Breast epithelium (tissue), 4 donors: Measurements from ENCODE around the gene EFTUD2. TPM values are rescaled to one million over a fixed set of nuclear protein-coding genes. Genes with fewer than 3 reads are reported as not detected.
A peak's percentile ranks its signal among the peaks of the same experiment; 100 is the strongest.

Experiments
- DNase-seq, 2 donors: peaks; one replicate each; pipeline ENCODE4 v3.0.0-alpha.2; 2019; ENCODE audit warnings: low spot score in 2 of 2
- H3K27ac ChIP-seq, 2 donors: fragments of 200-600 bp; sonication (generic) in 1 of 2; one replicate each; pipeline ENCODE4 v1.5.1; 2016 to 2019; ENCODE audit warnings: mild to moderate bottlenecking in 1 of 2
- H3K27me3 ChIP-seq, 2 donors: fragments of 200-600 bp; sonication (generic) in 1 of 2; one replicate each; pipeline versions ENCODE4 v1.5.1 to v1.6.0; 2017 to 2019; ENCODE audit warnings: control low read depth in 1 of 2, mild to moderate bottlenecking in 1 of 2
- H3K36me3 ChIP-seq: fragments of 200-600 bp; one replicate; pipeline ENCODE4 v1.5.1; 2019
- H3K4me1 ChIP-seq, 2 donors: fragments of 200-600 bp; sonication (generic); one replicate each; pipeline ENCODE4 v1.5.1; 2016 to 2019; ENCODE audit warnings: control low read depth in 1 of 2
- H3K4me3 ChIP-seq, 3 donors: fragments of 200-600 bp; sonication (generic); 1 replicate in 2 of 3; 2 replicates in 1 of 3; pipeline ENCODE4 v1.5.1; 2016 to 2019; ENCODE audit warnings: mild to moderate bottlenecking in 3 of 3, moderate library complexity in 2 of 3
- H3K9me3 ChIP-seq, 2 donors: fragments of 200-600 bp; sonication (generic) in 1 of 2; one replicate each; pipeline ENCODE4 v1.5.1; 2016 to 2019; ENCODE audit warnings: control low read depth in 1 of 2
- POLR2A ChIP-seq: fragments of 450-650 bp; IDR thresholded peaks from one replicate; pipeline ENCODE4 v1.6.1; 2016; ENCODE audit warnings: antibody characterized with exemption, mild to moderate bottlenecking, moderate library complexity
- POLR2AphosphoS5 ChIP-seq, 3 donors: sonication (generic); formaldehyde crosslinking; IDR thresholded peaks; one replicate each; pipeline ENCODE4 v1.6.1; 2017; ENCODE audit warnings: antibody characterized with exemption in 3 of 3
- intact Hi-C: fragments of 100-400 bp; cut with DNase I; formaldehyde crosslinking; loops from one replicate; pipeline ENCODE4 v1.15.1; 2023; ENCODE audit warnings: low total_unique reads
- total RNA-seq, 3 donors: library from RNA; depleted of rRNA; stranded (reverse); fragments of >200 nt; gene quantifications; one replicate each; pipeline ENCODE4 v1.1.0, GENCODE V29; 2016
- TF ChIP-seq, protein P1 (sequence below), 3 donors: fragments of 450-650 bp; IDR thresholded peaks; one replicate each; pipeline ENCODE4 v1.5.1; 2016 to 2017; ENCODE audit warnings: antibody characterized with exemption in 3 of 3, mild to moderate bottlenecking in 3 of 3, moderate library complexity in 3 of 3

The EFTUD2 gene
- total RNA-seq, 3 donors from 2014 or later: 58.1 to 71.4 (median 60.0) TPM

DNA sequence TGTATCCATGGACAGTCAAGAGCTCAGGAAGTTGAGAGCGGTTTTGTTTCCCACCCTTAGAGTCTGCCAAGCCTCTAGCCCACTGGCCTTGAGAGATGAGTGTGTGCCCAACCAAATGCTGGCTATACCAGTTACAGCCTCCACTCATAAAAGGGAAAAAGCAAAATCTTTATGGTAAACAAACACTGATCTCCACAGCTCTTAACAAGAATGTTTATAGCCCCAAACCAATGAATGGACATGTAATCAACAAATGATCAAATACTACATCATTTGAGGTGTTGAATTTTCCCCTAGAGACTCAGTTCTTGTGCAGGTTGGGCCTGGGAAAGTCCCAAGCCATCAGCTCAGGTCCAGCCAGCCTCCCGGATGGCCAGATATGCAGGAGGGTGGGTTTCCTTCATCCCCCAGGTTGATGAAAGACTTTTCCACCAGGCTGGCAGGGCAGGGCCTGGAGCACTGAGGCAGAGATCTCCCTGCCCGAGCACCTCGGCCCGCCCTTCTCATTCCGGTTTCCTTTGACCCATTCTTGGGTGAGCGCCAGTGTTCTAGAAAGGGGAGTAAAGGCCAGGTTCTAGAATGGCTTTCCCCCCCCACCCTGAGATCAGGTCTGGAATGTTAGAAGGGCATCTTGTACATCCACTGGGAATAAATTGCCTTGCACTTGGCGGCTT, 3.9 kb upstream of the EFTUD2 start:
- no peaks in the 10 kb centered on the region for H3K27me3 ChIP-seq
- H3K4me3 ChIP-seq: no peak overlapping the region
- no peak for DNase-seq
- no peak overlapping the region for H3K27ac ChIP-seq
- no peaks in the 10 kb centered on the region for H3K4me1 ChIP-seq
- no peaks in the 10 kb centered on the region for H3K9me3 ChIP-seq
- intact Hi-C loops: no loop called here
- TF ChIP-seq POLR2A: no peak
- TF ChIP-seq, protein P1, sequence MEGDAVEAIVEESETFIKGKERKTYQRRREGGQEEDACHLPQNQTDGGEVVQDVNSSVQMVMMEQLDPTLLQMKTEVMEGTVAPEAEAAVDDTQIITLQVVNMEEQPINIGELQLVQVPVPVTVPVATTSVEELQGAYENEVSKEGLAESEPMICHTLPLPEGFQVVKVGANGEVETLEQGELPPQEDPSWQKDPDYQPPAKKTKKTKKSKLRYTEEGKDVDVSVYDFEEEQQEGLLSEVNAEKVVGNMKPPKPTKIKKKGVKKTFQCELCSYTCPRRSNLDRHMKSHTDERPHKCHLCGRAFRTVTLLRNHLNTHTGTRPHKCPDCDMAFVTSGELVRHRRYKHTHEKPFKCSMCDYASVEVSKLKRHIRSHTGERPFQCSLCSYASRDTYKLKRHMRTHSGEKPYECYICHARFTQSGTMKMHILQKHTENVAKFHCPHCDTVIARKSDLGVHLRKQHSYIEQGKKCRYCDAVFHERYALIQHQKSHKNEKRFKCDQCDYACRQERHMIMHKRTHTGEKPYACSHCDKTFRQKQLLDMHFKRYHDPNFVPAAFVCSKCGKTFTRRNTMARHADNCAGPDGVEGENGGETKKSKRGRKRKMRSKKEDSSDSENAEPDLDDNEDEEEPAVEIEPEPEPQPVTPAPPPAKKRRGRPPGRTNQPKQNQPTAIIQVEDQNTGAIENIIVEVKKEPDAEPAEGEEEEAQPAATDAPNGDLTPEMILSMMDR (IDR thresholded peaks at IDR 0.05): no peak
- TF ChIP-seq POLR2AphosphoS5 (IDR thresholded peaks at IDR 0.05): no peak
- H3K36me3 ChIP-seq: no peaks in the 10 kb centered on the region

DNA sequence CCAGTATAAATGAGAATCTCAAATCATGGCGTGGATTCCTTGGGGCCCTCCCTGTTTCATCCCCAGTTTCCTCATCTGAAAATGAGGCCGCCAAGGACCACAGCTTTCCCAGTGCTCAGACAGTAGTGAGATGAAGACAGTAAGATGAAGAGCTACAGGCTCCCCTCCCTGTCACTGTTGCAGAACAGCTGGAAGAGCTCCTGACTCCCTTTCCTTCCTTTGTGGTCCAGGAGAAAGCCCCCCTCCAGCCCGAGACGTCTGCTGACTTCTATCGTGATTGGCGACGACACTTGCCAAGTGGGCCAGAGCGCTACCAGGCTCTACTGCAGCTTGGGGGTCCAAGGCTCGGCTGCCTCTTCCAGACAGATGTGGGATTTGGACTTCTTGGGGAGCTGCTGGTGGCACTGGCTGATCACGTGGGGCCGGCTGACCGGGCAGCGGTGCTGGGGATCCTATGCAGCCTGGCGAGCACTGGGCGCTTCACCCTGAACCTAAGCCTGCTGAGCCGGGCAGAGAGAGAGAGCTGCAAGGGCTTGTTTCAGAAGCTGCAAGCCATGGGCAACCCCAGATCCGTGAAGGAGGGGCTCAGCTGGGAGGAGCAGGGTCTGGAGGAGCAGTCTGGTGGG, 3.0 kb upstream of the EFTUD2 start:
- DNase-seq: no peak
- TF ChIP-seq, protein P1 (IDR thresholded peaks at IDR 0.05): no peak
- TF ChIP-seq POLR2A: no peak
- no peak for TF ChIP-seq POLR2AphosphoS5 (IDR thresholded peaks at IDR 0.05)
- intact Hi-C loops: no loop called here
- Histone ChIP-seq H3K36me3 (no peaks in the 10 kb centered on the region), H3K9me3 (no peaks in the 10 kb centered on the region), H3K4me1 (no peaks in the 10 kb centered on the region), H3K4me3 (no peak overlapping the region), H3K27ac (peak overlapping the region; percentile 27 to 99), H3K27me3 (no peaks in the 10 kb centered on the region)

DNA sequence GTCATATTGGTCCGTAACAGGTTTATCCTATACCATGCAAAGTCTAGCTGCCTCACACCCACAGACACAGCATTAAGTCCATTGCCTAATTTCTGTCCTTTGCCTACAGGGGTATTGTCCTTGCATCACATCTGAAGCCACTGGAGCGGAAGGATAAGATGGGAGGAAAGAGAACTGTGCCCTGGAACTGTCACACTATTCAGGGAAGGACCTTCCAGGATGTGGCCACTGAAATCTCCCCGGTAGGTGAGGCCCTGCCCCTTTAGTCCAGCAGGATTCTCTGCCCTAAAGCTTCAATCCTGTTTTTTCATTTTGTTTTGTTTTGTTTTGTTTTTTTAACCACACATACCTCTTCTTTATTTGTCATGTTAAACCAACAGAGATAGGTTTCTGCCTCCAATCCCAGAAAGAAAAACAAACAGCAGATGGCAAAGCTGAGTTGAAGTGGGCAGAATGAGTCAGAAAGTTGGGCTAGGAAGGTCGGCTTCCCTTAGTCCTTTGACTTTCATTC, 2.2 kb upstream of the EFTUD2 start:
- H3K36me3 ChIP-seq: no peaks in the 10 kb centered on the region
- intact Hi-C loops: no loop called here
- H3K9me3 ChIP-seq: no peaks in the 10 kb centered on the region
- H3K27me3 ChIP-seq: no peaks in the 10 kb centered on the region
- no peak for DNase-seq
- H3K4me3 ChIP-seq: no peak overlapping the region
- TF ChIP-seq, protein P1 (IDR thresholded peaks at IDR 0.05): peak in 1 of 3 donors; percentile 9
- TF ChIP-seq POLR2AphosphoS5 (IDR thresholded peaks at IDR 0.05) (no peak), POLR2A (no peak)
- peak overlapping the region; percentile 27 to 99 for H3K27ac ChIP-seq
- no peaks in the 10 kb centered on the region for H3K4me1 ChIP-seq

DNA sequence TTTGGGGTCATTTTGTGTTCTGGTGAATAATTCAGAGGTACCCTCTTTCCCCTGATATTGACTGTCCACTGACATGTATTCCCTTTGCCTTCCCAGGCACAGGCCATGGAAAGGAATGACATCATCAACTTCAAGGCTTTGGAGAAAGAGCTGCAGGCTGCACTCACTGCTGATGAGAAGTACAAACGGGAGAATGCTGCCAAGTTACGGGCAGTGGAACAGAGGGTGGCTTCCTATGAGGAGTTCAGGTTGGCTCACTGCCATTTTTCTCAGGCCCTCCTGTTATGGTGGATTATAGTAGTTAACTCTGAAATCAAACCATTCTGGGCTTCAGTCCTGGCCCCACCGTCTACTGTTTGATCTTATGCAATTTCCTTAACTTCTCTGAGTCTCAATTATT, 1.6 kb upstream of the EFTUD2 start:
- DNase-seq: no peak
- Histone ChIP-seq H3K9me3 (no peaks in the 10 kb centered on the region), H3K36me3 (no peaks in the 10 kb centered on the region), H3K27ac (peak overlapping the region; percentile 97 to 99), H3K4me3 (no peak overlapping the region), H3K4me1 (no peaks in the 10 kb centered on the region), H3K27me3 (no peaks in the 10 kb centered on the region)
- intact Hi-C loops: no loop called here
- TF ChIP-seq POLR2AphosphoS5 (IDR thresholded peaks at IDR 0.05): no peak
- TF ChIP-seq POLR2A: no peak
- TF ChIP-seq, protein P1 (IDR thresholded peaks at IDR 0.05): no peak

DNA sequence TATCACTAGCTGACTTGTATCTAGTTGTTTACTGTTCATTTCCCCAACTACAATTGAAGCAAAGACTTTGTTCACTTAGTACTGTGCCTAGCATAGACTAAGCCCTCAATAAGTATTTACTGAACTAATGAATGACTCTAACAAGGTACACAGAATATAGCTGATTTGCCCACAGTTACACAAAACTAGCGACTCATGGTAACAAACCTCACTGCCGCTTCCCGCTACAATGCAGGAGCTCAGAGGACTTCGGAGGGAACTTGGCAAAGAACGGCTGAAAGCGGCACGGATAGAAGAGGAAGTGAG, 524 bp downstream of the EFTUD2 start:
- H3K27me3 ChIP-seq: no peaks in the 10 kb centered on the region
- DNase-seq: no peak
- intact Hi-C loops: no loop called here
- H3K4me1 ChIP-seq: no peaks in the 10 kb centered on the region
- peak overlapping the region; percentile 68 to 93 (median 88) for H3K4me3 ChIP-seq
- H3K27ac ChIP-seq: peak overlapping the region; percentile 97 to 99
- H3K9me3 ChIP-seq: no peaks in the 10 kb centered on the region
- H3K36me3 ChIP-seq: no peaks in the 10 kb centered on the region
- no peak for TF ChIP-seq POLR2AphosphoS5 (IDR thresholded peaks at IDR 0.05)
- no peak for TF ChIP-seq POLR2A
- TF ChIP-seq, protein P1 (IDR thresholded peaks at IDR 0.05): no peak
